SK-N-MC (cell line): Measurements from ENCODE around the gene LSAMP.

ENCODE experiments used
- EZH2 ChIP-seq: fragments of 200-600 bp; sonication (generic); IDR thresholded peaks from one replicate; pipeline ENCODE4 v1.6.1; 2017; ENCODE audit warnings: antibody characterized with exemption
- POLR2AphosphoS5 ChIP-seq: IDR thresholded peaks from 2 replicates; pipeline ENCODE4 v1.6.1; 2012; ENCODE audit warnings: mild to moderate bottlenecking, low read depth, low read length, borderline replicate concordance

DNA sequence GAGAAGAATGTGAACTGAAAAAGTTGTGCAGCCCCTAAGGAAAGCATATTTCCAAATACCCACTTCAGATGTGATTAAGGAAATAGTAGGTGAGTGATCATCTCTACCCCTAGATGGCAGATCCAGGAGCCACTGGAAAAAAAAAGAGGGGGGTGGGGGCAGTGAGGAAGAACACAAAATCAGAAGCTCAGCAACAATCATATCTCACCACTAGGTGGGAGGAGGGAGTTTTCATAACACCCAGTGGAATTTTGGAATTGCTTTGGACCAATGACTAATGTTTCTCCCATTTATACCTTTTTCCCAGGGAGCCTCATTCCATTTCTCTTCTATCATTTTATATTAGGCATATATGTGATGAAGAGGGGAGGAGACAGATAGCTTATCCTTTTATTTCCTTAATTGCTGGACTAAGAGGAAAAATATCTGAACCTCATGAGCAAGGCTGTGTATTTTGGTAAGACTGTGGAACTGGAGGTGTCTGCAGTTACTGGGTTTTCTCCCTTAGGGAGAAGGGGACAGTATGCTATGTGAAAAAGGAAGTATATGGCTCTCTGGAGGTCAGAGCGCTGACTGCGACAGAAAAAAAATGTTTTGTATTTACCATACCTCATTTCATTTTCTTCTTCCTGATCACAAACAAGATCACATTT, 458.6 kb downstream of the LSAMP start:
- TF ChIP-seq EZH2 (no peak), POLR2AphosphoS5 (no peak)
